BJ (cell line): ENCODE data around the gene TRAM1L1. TPM values are rescaled to one million over a fixed set of nuclear protein-coding genes. Genes with fewer than 3 reads are reported as not detected.

Source experiments
- CTCF ChIA-PET: fragments of 350-600 bp; formaldehyde crosslinking; extraction: SDS; loops from one replicate; lab custom pipeline; 2021; ENCODE audit warnings: antibody characterized with exemption, inconsistent platforms; lab: Yijun Ruan, JAX
- POLR2A ChIA-PET: fragments of 300-600 bp; sonication (Branson Sonifier 250); formaldehyde crosslinking; extraction: SDS; loops from one replicate; lab custom pipeline; 2021; ENCODE audit warnings: antibody characterized with exemption; lab: Charles Lee
- DNase-seq: peaks from one replicate; pipeline ENCODE4 v3.0.0-alpha.2; 2011; ENCODE audit warnings: low read depth
- H3K27me3 ChIP-seq: 2 replicates; pipeline ENCODE4 v1.6.0; 2011; ENCODE audit warnings: low read length; ENCODE audit not compliant: control insufficient read depth, insufficient read depth
- H3K36me3 ChIP-seq: 2 replicates; pipeline ENCODE4 v1.5.1; 2011; ENCODE audit warnings: low read length; ENCODE audit not compliant: control insufficient read depth, insufficient read depth
- H3K4me3 ChIP-seq: 2 replicates; pipeline ENCODE4 v1.5.1; 2011; ENCODE audit warnings: low read depth, mild to moderate bottlenecking, control low read depth, low read length
- CTCF ChIP-seq: IDR thresholded peaks from 2 replicates; pipeline ENCODE4 v1.5.1; 2011; ENCODE audit warnings: low read depth, mild to moderate bottlenecking, control low read depth, inconsistent platforms, low read length, moderate library complexity; ENCODE audit not compliant: insufficient read depth
- polyA plus RNA-seq: library from polyadenylated mRNA; depleted of rRNA; stranded (reverse); fragments of >200 nt; gene quantifications from 2 replicates; pipeline ENCODE4 v1.2.3, GENCODE V29; 2011

TRAM1L1 gene
- polyA plus RNA-seq, 1 experiment: 0.44 TPM

GRCh38 chr4:117077760-117078159 lies 7.6 kb downstream of the TRAM1L1 start:
- no peak for DNase-seq
- no peak overlapping the region for H3K4me3 ChIP-seq
- no peaks in the 10 kb centered on the region for H3K27me3 ChIP-seq
- H3K36me3 ChIP-seq: no peaks in the 10 kb centered on the region
- TF ChIP-seq CTCF: no peak
- POLR2A ChIA-PET: no interaction called here
- CTCF ChIA-PET: interaction anchor here (0.5 kb wide), 1 partner anchor 450 kb away, joined by 3 read pairs; no protein-coding TSS in a partner anchor

GRCh38 chr4:117068120-117068519 lies 17.3 kb downstream of the TRAM1L1 start:
- no peak for TF ChIP-seq CTCF
- ChIA-PET POLR2A (no interaction called here), CTCF (no interaction called here)
- H3K27me3 ChIP-seq: no peaks in the 10 kb centered on the region
- DNase-seq: no peak
- no peaks in the 10 kb centered on the region for H3K36me3 ChIP-seq
- H3K4me3 ChIP-seq: no peak overlapping the region

GRCh38 chr4:117063961-117064696 lies 21.2 kb downstream of the TRAM1L1 start:
- Histone ChIP-seq H3K27me3 (no peaks in the 10 kb centered on the region), H3K4me3 (no peak overlapping the region), H3K36me3 (no peaks in the 10 kb centered on the region)
- CTCF ChIA-PET: no interaction called here
- TF ChIP-seq CTCF: no peak
- POLR2A ChIA-PET: no interaction called here
- no peak for DNase-seq

- no peaks in the 10 kb centered on the region for H3K27me3 ChIP-seq
- no peaks in the 10 kb centered on the region for H3K36me3 ChIP-seq
- CTCF ChIA-PET: no interaction called here
- DNase-seq: no peak
- POLR2A ChIA-PET: no interaction called here
- no peak overlapping the region for H3K4me3 ChIP-seq
- TF ChIP-seq CTCF: no peak
Measured at GRCh38 chr4:117042962-117043361, 42.4 kb downstream of the TRAM1L1 start.
